A549 (cell line): ENCODE measurements around the gene MSMP. TPM values are rescaled to one million over a fixed set of nuclear protein-coding genes. Genes with fewer than 3 reads are reported as not detected.

ENCODE experiments used
- ATAC-seq, 2 experiments: fragments of 200-7000 bp in 1 of 2; fragments of >200 bp in 1 of 2; cut with Nextera tagmentation in 1 of 2; cut with Tn5 transposase in 1 of 2; 3 replicates each; pipeline versions ENCODE4 v1.8.0 to v1.9.1; 2018 to 2020; ENCODE audit warnings: mild to moderate bottlenecking in 1 of 2, moderate library complexity in 1 of 2
- CTCF ChIA-PET: fragments of 300-600 bp; sonication (Branson Sonifier 250); formaldehyde crosslinking; extraction: SDS; loops from one replicate; lab custom pipeline; 2021; ENCODE audit warnings: antibody characterized with exemption, inconsistent platforms; lab: Yijun Ruan, JAX
- POLR2A ChIA-PET: fragments of 350-600 bp; formaldehyde crosslinking; extraction: SDS; loops from one replicate; lab custom pipeline; 2021; ENCODE audit warnings: antibody characterized with exemption, inconsistent platforms; lab: Yijun Ruan, JAX
- DNase-seq, 2 experiments: peaks; one replicate each; pipeline versions ENCODE4 v3.0.0 to v3.0.0-alpha.2; 2011 to 2016; ENCODE audit warnings: low read depth in 1 of 2, low spot score in 1 of 2
- FAIRE-seq: peaks from 2 replicates; lab custom pipeline; 2011; peaks lifted over from hg19 to GRCh38; lab: Jason Lieb, UNC
- H3K27ac ChIP-seq, 2 experiments: fragments of >200 bp; sonication (Bioruptor Twin); formaldehyde crosslinking; 3 replicates each; pipeline ENCODE4 v1.5.1; 2016 to 2017
- H3K4me1 ChIP-seq: fragments of >200 bp; sonication (Bioruptor Twin); formaldehyde crosslinking; 3 replicates; pipeline ENCODE4 v1.6.1; 2016
- H3K4me2 ChIP-seq: fragments of >200 bp; sonication (Bioruptor Twin); formaldehyde crosslinking; 3 replicates; pipeline ENCODE4 v1.6.1; 2016
- H3K4me3 ChIP-seq: fragments of >200 bp; sonication (Bioruptor Twin); formaldehyde crosslinking; 3 replicates; pipeline ENCODE4 v1.5.1; 2016
- H3K9me3 ChIP-seq: fragments of >200 bp; sonication (Bioruptor Twin); formaldehyde crosslinking; 3 replicates; pipeline ENCODE4 v1.6.1; 2016
- BHLHE40 ChIP-seq: IDR thresholded peaks from 2 replicates; pipeline ENCODE4 v1.6.1; 2012; ENCODE audit warnings: low read depth, low read length, inconsistent platforms
- CBX2 ChIP-seq: fragments of 200-600 bp; sonication (generic); IDR thresholded peaks from 2 replicates; pipeline ENCODE4 v1.6.1; 2016; ENCODE audit warnings: low read depth, mild to moderate bottlenecking, borderline replicate concordance
- CHD2 ChIP-seq: fragments of 150-350 bp; IDR thresholded peaks from 2 replicates; pipeline ENCODE4 v1.6.1; 2014; ENCODE audit warnings: low read length; ENCODE audit not compliant: partially characterized antibody
- CTCF ChIP-seq: fragments of >200 bp; sonication (Bioruptor Twin); formaldehyde crosslinking; IDR thresholded peaks from 3 replicates; pipeline ENCODE4 v1.5.1; 2016
- EHF ChIP-seq: fragments of 250-450 bp; sonication (Bioruptor Pico); IDR thresholded peaks from 2 replicates; pipeline ENCODE4 v1.5.0; 2020; ENCODE audit warnings: mild to moderate bottlenecking
- EHMT2 ChIP-seq: fragments of 200-600 bp; sonication (generic); IDR thresholded peaks from 2 replicates; pipeline ENCODE4 v1.6.1; 2016; ENCODE audit warnings: antibody characterized with exemption, low read depth, mild to moderate bottlenecking, moderate library complexity
- ELK1 ChIP-seq: fragments of 150-350 bp; IDR thresholded peaks from 2 replicates; pipeline ENCODE4 v1.6.1; 2014; ENCODE audit warnings: low read depth, mild to moderate bottlenecking, low read length
- EP300 ChIP-seq, 2 experiments: fragments of >200 bp; sonication (Bioruptor Twin); formaldehyde crosslinking; IDR thresholded peaks; 2 replicates in 1 of 2; 3 replicates in 1 of 2; pipeline ENCODE4 v1.6.1; 2016 to 2017
- GATA3 ChIP-seq: IDR thresholded peaks from 2 replicates; pipeline ENCODE4 v1.6.1; 2012; ENCODE audit warnings: borderline replicate concordance
- HDAC2 ChIP-seq: fragments of 200-600 bp; sonication (generic); IDR thresholded peaks from 2 replicates; pipeline ENCODE4 v1.6.1; 2016
- MAZ ChIP-seq: fragments of 150-350 bp; IDR thresholded peaks from 2 replicates; pipeline ENCODE4 v1.6.1; 2014; ENCODE audit warnings: antibody characterized with exemption, low read depth, low read length, borderline replicate concordance
- NR3C1 ChIP-seq: fragments of >200 bp; sonication (Bioruptor Twin); formaldehyde crosslinking; IDR thresholded peaks from 3 replicates; pipeline ENCODE4 v1.6.1; 2017
- PHF8 ChIP-seq: fragments of 200-600 bp; sonication (generic); IDR thresholded peaks from 2 replicates; pipeline ENCODE4 v1.6.1; 2016; ENCODE audit warnings: low read depth, mild to moderate bottlenecking, antibody characterized with exemption, moderate library complexity, borderline replicate concordance
- POLR2A ChIP-seq: IDR thresholded peaks from 2 replicates; pipeline ENCODE4 v1.6.1; 2012; ENCODE audit warnings: mild to moderate bottlenecking, low read length
- RARB ChIP-seq: fragments of 250-450 bp; sonication (Bioruptor Pico); IDR thresholded peaks from 2 replicates; pipeline ENCODE4 v1.8.0; 2021; ENCODE audit warnings: mild to moderate bottlenecking, moderate library complexity
- RCOR1 ChIP-seq: fragments of 150-350 bp; IDR thresholded peaks from 2 replicates; pipeline ENCODE4 v1.6.1; 2014; ENCODE audit warnings: antibody characterized with exemption, low read length, low read depth
- RFX5 ChIP-seq: fragments of 450-650 bp; IDR thresholded peaks from 2 replicates; pipeline ENCODE4 v1.7.1; 2014; ENCODE audit warnings: antibody characterized with exemption, mild to moderate bottlenecking, moderate library complexity
- RNF2 ChIP-seq: fragments of 200-600 bp; sonication (generic); IDR thresholded peaks from 2 replicates; pipeline ENCODE4 v1.6.1; 2016; ENCODE audit warnings: low read depth, mild to moderate bottlenecking, antibody characterized with exemption, moderate library complexity, borderline replicate concordance
- SMC3 ChIP-seq: fragments of >200 bp; sonication (Bioruptor Twin); formaldehyde crosslinking; IDR thresholded peaks from 3 replicates; pipeline ENCODE4 v1.6.1; 2018; ENCODE audit warnings: inconsistent platforms
- TP53 ChIP-seq: fragments of 250-450 bp; sonication (Bioruptor Pico); IDR thresholded peaks from 2 replicates; pipeline ENCODE4 v1.5.0; 2021; ENCODE audit warnings: mild to moderate bottlenecking, moderate library complexity
- WGBS: methylation state at CpG from one replicate; pipeline ENCODE4 v1.1.6; 2017; ENCODE audit errors: missing lambda C conversion rate; 5-methylcytosine and 5-hydroxymethylcytosine counted together
- polyA plus RNA-seq, 4 experiments: library from polyadenylated mRNA; depleted of rRNA in 3 of 4; stranded (reverse); fragments of >200 nt; fragmentation: RNase III in 1 of 4; extraction: RNeasy Plus Mini Kit Qiagen cat#74134 plus additional on column Dnase treatment in 1 of 4; gene quantifications; 2 replicates in 3 of 4; 3 replicates in 1 of 4; pipeline ENCODE4 v1.2.3, GENCODE V29; 2011 to 2017
- TF ChIP-seq, protein P1 (sequence below): IDR thresholded peaks from 2 replicates; pipeline ENCODE4 v1.6.1; 2012; ENCODE audit warnings: low read depth, borderline replicate concordance
- TF ChIP-seq, protein P2 (sequence below): fragments of 200-600 bp; sonication (generic); IDR thresholded peaks from 2 replicates; pipeline ENCODE4 v1.6.1; 2016; ENCODE audit warnings: antibody characterized with exemption, mild to moderate bottlenecking, moderate library complexity

The MSMP gene
- polyA plus RNA-seq, 2 of the 4 experiments (the other 2 are of a cell fraction) = not detected

- POLR2A ChIA-PET = interaction anchor here (0.6 to 1.0 kb wide), 3 partner anchors 14 to 1861 kb away, joined by 3 to 4 read pairs (median 3); partner anchors contain the start of gene ARHGEF39
- no peak for DNase-seq
- no peak overlapping the region for H3K27ac ChIP-seq
- 78% methylated on average over 6 of the region's 6 CpGs for WGBS
- no peaks in the 10 kb centered on the region for H3K4me1 ChIP-seq
- no peak for ATAC-seq
- TF ChIP-seq EHMT2 (no peak), EP300 (IDR thresholded peaks at IDR 0.05) (no peak), POLR2A (no peak), TP53 (CRISPR knock-in tag) (no peak), SMC3 (no peak), BHLHE40 (no peak), RCOR1 (no peak), CHD2 (no peak), MAZ (no peak), RFX5 (no peak), CTCF (no peak), ELK1 (no peak), PHF8 (no peak), EHF (no peak), HDAC2 (no peak)
- TF ChIP-seq, protein P1, sequence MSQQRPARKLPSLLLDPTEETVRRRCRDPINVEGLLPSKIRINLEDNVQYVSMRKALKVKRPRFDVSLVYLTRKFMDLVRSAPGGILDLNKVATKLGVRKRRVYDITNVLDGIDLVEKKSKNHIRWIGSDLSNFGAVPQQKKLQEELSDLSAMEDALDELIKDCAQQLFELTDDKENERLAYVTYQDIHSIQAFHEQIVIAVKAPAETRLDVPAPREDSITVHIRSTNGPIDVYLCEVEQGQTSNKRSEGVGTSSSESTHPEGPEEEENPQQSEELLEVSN = no peak
- TF ChIP-seq, protein P2, sequence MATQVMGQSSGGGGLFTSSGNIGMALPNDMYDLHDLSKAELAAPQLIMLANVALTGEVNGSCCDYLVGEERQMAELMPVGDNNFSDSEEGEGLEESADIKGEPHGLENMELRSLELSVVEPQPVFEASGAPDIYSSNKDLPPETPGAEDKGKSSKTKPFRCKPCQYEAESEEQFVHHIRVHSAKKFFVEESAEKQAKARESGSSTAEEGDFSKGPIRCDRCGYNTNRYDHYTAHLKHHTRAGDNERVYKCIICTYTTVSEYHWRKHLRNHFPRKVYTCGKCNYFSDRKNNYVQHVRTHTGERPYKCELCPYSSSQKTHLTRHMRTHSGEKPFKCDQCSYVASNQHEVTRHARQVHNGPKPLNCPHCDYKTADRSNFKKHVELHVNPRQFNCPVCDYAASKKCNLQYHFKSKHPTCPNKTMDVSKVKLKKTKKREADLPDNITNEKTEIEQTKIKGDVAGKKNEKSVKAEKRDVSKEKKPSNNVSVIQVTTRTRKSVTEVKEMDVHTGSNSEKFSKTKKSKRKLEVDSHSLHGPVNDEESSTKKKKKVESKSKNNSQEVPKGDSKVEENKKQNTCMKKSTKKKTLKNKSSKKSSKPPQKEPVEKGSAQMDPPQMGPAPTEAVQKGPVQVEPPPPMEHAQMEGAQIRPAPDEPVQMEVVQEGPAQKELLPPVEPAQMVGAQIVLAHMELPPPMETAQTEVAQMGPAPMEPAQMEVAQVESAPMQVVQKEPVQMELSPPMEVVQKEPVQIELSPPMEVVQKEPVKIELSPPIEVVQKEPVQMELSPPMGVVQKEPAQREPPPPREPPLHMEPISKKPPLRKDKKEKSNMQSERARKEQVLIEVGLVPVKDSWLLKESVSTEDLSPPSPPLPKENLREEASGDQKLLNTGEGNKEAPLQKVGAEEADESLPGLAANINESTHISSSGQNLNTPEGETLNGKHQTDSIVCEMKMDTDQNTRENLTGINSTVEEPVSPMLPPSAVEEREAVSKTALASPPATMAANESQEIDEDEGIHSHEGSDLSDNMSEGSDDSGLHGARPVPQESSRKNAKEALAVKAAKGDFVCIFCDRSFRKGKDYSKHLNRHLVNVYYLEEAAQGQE = no peak
- TF ChIP-seq, all 56 proteins: peak for 0
- Histone ChIP-seq H3K4me2 (no peak overlapping the region), H3K4me3 (no peak overlapping the region), H3K9me3 (no peaks in the 10 kb centered on the region)
- CTCF ChIA-PET = interaction anchor here (1.1 to 32.5 kb wide), 7 partner anchors 4 to 111 kb away, joined by 4 to 758 read pairs (median 6); partner anchors contain the start of genes CREB3, TLN1 and TPM2
- FAIRE-seq = no peak
These were observed 40.0 kb downstream of the MSMP start for GRCh38 chr9:35714123-35714522.

- ChIA-PET CTCF (interaction anchor here (1.0 to 32.5 kb wide), 7 partner anchors 4 to 110 kb away, joined by 4 to 758 read pairs (median 6); partner anchors contain the start of genes CREB3, TLN1 and TPM2), POLR2A (interaction anchor here (1.0 kb wide), 1 partner anchor 49 kb away, joined by 3 read pairs; the partner anchor contains the start of gene ARHGEF39)
- WGBS = 94% methylated on average over 3 of the region's 3 CpGs
These were observed 40.5 kb downstream of the MSMP start for GRCh38 chr9:35713578-35713977.

More at GRCh38 chr9:35713578-35713977, 40.5 kb downstream of the MSMP start:
- no peak for TF ChIP-seq RARB (CRISPR knock-in tag)
- TF ChIP-seq CTCF = no peak
- no peak for TF ChIP-seq RCOR1
- no peak for TF ChIP-seq NR3C1
- TF ChIP-seq GATA3 = no peak
- TF ChIP-seq RNF2 = no peak
- TF ChIP-seq CBX2 = no peak
- TF ChIP-seq, protein P1 = no peak
- TF ChIP-seq, all 56 proteins: peak for 0
- H3K27ac ChIP-seq = no peak overlapping the region
- ATAC-seq (no peak), DNase-seq (no peak), FAIRE-seq (no peak)
- no peak overlapping the region for H3K4me2 ChIP-seq
- no peaks in the 10 kb centered on the region for H3K4me1 ChIP-seq
- H3K9me3 ChIP-seq = no peaks in the 10 kb centered on the region
- no peak overlapping the region for H3K4me3 ChIP-seq
